GM12873 (cell line): ENCODE data around the gene NUDT15.
A peak's percentile ranks its signal among the peaks of the same experiment; 100 is the strongest.

Experiments
- CTCF ChIP-seq: IDR thresholded peaks from 2 replicates; pipeline ENCODE4 v1.5.1; 2012; ENCODE audit warnings: low read depth, mild to moderate bottlenecking, moderate library complexity, low read length, control low read depth; ENCODE audit not compliant: insufficient read depth; ENCODE audit errors: missing control alignments

The NUDT15 gene

DNA sequence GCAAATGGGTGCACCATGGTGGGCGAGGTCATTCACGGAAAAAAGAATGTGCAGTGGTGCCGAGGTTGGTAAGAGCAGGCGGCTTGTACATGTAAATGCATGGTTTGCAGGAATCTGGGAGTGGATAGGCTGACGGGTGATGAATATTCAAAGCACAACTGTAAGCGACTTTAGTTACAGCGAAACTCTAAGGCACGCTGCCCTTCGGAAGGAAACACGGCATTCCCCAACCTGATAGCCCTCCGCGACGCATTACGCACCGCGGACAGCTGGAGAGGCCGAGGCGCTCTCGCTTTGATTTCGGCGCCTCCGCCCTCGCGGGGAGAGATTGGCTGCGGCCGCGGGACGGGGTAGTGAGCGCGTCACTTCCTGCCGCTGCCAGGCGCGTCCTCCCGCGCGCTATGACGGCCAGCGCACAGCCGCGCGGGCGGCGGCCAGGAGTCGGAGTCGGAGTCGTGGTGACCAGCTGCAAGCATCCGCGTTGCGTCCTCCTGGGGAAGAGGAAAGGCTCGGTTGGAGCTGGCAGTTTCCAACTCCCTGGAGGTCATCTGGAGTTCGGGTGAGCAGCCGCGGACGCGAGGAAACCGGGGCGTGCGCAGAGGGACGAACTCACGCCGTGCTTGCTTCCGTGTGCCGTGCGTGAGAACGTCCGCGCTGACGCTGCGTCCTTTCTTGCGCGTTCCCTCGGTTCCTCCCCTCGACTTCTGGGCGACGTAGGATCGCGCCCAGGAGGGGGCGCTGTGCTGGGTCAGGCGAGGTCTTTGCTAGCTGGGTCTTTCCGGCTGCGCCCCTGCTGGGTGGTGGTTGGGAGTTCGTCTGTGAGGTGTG, at the start of gene NUDT15:
TSS of gene NUDT15 (plus strand) at position 381 of the 828 bp plus-strand sequence. CDS start at position 402, 21 bp downstream.
- TF ChIP-seq CTCF, result peak; percentile 99

DNA sequence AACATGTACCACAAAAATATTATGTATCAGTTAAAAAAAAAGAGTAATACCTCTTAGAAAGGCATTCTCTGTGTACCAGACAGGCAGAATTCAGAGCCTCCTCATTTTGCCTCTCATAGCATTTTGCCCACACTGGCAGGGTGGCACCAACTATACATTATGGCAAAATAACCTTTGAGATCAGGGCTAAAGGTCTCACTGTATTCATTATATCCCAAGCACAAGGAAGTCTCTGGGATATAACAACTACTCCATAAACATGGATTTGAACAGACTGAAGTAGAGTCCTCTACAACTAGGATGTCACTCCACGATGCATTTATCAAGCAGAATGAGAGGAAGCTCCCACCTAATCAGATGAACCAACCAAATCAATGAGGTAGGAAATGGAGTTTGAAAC, 47.1 kb upstream of the NUDT15 start:
- no peak for TF ChIP-seq CTCF

GRCh38 chr13:47990920-47991466, 46.5 kb upstream of the NUDT15 start:
- TF ChIP-seq CTCF, result no peak

DNA sequence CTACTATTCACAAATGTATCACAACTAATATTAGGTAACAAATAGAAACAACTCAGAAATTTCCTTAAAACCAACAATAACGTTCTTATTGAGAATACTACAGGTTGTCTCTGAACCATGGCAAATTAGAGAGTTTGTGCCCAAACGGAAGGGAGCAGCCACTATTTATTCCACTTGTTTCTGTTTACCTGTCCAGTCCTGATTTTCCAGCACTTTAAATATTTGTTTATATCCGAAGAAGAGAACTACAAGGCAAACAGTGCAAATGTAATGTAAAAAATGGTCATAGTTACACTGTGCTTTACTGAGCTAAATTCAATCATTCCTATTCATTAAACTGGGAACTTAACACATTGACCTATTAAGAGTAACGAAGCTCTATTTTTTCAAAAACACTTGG, 45.7 kb upstream of the NUDT15 start:
- TF ChIP-seq CTCF, result no peak

DNA sequence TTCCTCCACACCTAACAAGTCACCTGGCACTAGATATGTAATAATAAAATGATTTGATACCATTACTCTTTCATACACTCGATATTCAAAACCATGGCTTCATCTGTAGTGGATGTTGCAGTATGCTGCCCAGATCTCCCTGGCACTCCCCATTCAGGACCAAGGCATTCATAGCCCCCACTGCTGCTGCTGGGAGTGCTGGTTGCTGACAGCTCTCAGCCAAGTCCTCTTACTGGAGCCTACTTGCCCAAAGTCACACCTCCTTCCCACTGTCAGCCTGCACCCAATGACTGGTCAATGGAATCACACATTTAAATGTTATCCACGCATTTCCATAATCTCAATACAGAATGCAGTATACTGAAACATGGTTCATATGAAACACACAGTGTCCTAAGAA, 40.1 kb upstream of the NUDT15 start:
- TF ChIP-seq CTCF, result no peak

- TF ChIP-seq CTCF, result no peak
Observed at GRCh38 chr13:47999973-48000372, 37.6 kb upstream of the NUDT15 start.

DNA sequence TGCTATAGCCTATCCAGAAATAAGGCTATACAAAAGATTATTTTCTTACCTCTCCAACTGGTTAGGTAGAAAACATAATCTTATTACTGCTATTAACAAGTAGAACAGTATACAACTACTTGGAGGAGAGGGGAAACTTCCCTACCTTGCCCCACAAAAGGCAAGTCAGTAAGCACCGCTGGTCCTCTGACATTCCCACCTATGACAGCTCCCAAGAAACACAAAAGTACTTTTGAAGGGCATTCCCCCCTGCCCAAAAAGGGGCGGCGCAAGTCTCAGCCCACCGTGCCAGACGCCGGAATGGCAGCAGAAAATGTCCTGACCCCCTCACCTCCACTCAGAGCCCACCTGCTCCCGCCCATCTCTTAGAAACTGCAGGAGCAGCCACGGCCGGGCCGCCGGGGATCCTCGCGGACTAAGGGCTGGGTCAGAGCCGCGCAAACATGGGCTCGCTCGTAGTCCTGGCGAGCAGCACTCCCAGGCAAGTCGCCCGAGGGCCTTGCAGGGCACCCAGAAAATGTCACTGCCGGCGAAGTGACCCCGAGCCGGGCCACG, 36.9 kb upstream of the NUDT15 start:
- no peak for TF ChIP-seq CTCF
